ENCODE data around the gene CASP10. TPM values are rescaled to one million over a fixed set of nuclear protein-coding genes. Genes with fewer than 3 reads are reported as not detected.

The CASP10 gene
- total RNA-seq, 1 experiment from 2014 or later = 1.2 TPM

GRCh38 chr2:201186982-201187381, 4.0 kb downstream of the CASP10 start:
- H3K27me3 ChIP-seq (replicated peaks; ENCODE audit: insufficient read depth, low read depth, low read length, poor library complexity) = no peaks in the 10 kb centered on the region
- no TSS peak for BruUV-seq (replicated peaks)
- ChIA-PET POLR2A (ENCODE audit: low non-redundant PET) (no interaction called here), CTCF (no interaction called here)
- no peak for TF ChIP-seq CTCF (conservative IDR thresholded peaks at IDR 0.05; ENCODE audit: low read depth, low read length)
- TF ChIP-seq EZH2 (IDR thresholded peaks at IDR 0.05; ENCODE audit: borderline replicate concordance, low read depth, low read length, poor library complexity, severe bottlenecking) = no peak
- H3K4me1 ChIP-seq (ENCODE audit: insufficient read depth, low read length, poor library complexity, severe bottlenecking) = no peaks in the 10 kb centered on the region
- H3K4me3 ChIP-seq (ENCODE audit: low read depth, low read length, poor library complexity, severe bottlenecking) = no peak overlapping the region
- no peaks in the 10 kb centered on the region for H3K9me3 ChIP-seq (ENCODE audit: low read depth, low read length, poor library complexity, severe bottlenecking)
- no peak overlapping the region for H3K27ac ChIP-seq (ENCODE audit: low read depth, low read length, poor library complexity, severe bottlenecking)
- no peaks in the 10 kb centered on the region for H3K36me3 ChIP-seq (ENCODE audit: insufficient read depth, low read length, poor library complexity, severe bottlenecking)
- intact Hi-C loops (cut with micrococcal nuclease; ENCODE audit: unreplicated experiment) = no loop called here
- no peak for DNase-seq (ENCODE audit: low spot score)

DNA sequence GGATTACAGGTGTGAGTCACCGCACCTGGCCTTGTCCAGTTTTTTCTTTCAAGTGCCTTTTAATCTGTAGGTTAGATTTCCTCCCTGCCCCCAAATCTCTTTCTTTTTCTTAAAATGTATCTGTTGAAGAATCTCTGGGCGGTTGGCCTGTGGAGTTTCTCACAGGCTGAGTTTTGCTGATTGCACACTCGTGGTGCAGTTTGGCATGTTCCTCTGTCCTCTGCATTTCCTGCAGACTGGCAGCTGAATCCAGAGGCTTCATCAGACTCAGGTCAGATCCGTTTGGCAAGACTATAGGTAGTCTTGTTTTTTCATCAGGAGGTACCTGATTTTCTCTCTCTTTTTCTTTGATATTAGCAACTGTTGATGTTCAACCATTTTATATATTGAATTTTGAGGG, 5.5 kb downstream of the CASP10 start:
- DNase-seq (ENCODE audit: low spot score) = no peak
- no peaks in the 10 kb centered on the region for H3K27me3 ChIP-seq (replicated peaks; ENCODE audit: insufficient read depth, low read depth, low read length, poor library complexity)
- no peak overlapping the region for H3K4me3 ChIP-seq (ENCODE audit: low read depth, low read length, poor library complexity, severe bottlenecking)
- ChIA-PET CTCF (no interaction called here), POLR2A (ENCODE audit: low non-redundant PET) (interaction anchor here (0.6 kb wide), 2 partner anchors 28 to 44 kb away, joined by 4 to 6 read pairs; no protein-coding TSS in a partner anchor)
- intact Hi-C loops (cut with micrococcal nuclease; ENCODE audit: unreplicated experiment) = no loop called here
- H3K36me3 ChIP-seq (ENCODE audit: insufficient read depth, low read length, poor library complexity, severe bottlenecking) = no peaks in the 10 kb centered on the region
- H3K27ac ChIP-seq (ENCODE audit: low read depth, low read length, poor library complexity, severe bottlenecking) = no peak overlapping the region
- H3K9me3 ChIP-seq (ENCODE audit: low read depth, low read length, poor library complexity, severe bottlenecking) = no peaks in the 10 kb centered on the region
- no TSS peak for BruUV-seq (replicated peaks)
- TF ChIP-seq CTCF (conservative IDR thresholded peaks at IDR 0.05; ENCODE audit: low read depth, low read length) (no peak), EZH2 (IDR thresholded peaks at IDR 0.05; ENCODE audit: borderline replicate concordance, low read depth, low read length, poor library complexity, severe bottlenecking) (no peak)
- no peaks in the 10 kb centered on the region for H3K4me1 ChIP-seq (ENCODE audit: insufficient read depth, low read length, poor library complexity, severe bottlenecking)

DNA sequence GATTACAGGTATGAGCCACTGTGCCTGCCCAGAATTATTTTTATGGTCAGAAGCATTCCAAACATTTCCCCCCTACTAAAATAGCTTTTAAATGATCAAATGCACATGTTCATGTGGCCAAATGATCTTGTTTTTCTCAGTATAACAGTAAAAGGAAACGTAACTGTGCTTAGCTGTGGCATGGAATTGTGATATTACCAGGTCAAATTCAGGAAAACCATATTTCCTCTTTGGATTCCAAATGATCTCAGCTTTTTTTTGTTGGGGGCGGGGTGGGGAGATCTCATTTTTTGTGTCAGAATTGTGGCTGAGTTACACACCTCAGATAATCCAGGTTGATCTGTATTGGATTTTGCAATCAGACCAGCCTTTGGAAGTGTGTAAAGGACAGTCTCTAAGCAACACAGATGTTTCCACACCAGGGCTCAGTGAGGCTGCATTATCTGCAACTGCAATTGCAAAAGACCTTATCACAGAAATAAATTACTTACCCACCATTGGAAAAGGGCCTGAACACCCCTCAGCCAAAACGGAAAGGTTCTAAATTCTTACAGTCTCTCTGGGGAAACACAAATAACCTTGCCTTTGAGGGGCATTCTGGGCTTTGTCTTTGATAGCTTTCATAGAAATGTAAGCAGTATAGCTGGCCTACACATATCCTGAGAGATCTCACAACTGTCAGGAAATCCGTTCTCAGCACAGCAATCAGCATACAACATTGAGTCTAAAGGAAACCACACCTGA, 8.4 kb downstream of the CASP10 start:
- Histone ChIP-seq H3K27ac (ENCODE audit: low read depth, low read length, poor library complexity, severe bottlenecking) (no peak overlapping the region), H3K27me3 (replicated peaks; ENCODE audit: insufficient read depth, low read depth, low read length, poor library complexity) (no peaks in the 10 kb centered on the region), H3K36me3 (ENCODE audit: insufficient read depth, low read length, poor library complexity, severe bottlenecking) (no peaks in the 10 kb centered on the region), H3K4me3 (ENCODE audit: low read depth, low read length, poor library complexity, severe bottlenecking) (no peak overlapping the region), H3K9me3 (ENCODE audit: low read depth, low read length, poor library complexity, severe bottlenecking) (no peaks in the 10 kb centered on the region), H3K4me1 (ENCODE audit: insufficient read depth, low read length, poor library complexity, severe bottlenecking) (no peaks in the 10 kb centered on the region)
- POLR2A ChIA-PET (ENCODE audit: low non-redundant PET) = no interaction called here
- DNase-seq (ENCODE audit: low spot score) = no peak
- TF ChIP-seq CTCF (conservative IDR thresholded peaks at IDR 0.05; ENCODE audit: low read depth, low read length) (no peak), EZH2 (IDR thresholded peaks at IDR 0.05; ENCODE audit: borderline replicate concordance, low read depth, low read length, poor library complexity, severe bottlenecking) (no peak)
- intact Hi-C loops (cut with micrococcal nuclease; ENCODE audit: unreplicated experiment) = no loop called here
- no TSS peak for BruUV-seq (replicated peaks)
- CTCF ChIA-PET = no interaction called here

Measured in A673 (cell line).